Immature natural killer cell (primary cell): ENCODE measurements around the gene B3GNT7. TPM values are rescaled to one million over a fixed set of nuclear protein-coding genes. Genes with fewer than 3 reads are reported as not detected.
"Not testable (repeated sequence)": the region's sequence is repeated elsewhere in the genome, so short reads cannot be mapped to it uniquely, and the experiment has no call there.

Experiments used
- DNase-seq, 3 donors: peaks; one replicate each; pipeline ENCODE4 v3.0.0; 2022; ENCODE audit warnings: mixed read lengths in 1 of 3
- H3K27ac Mint-ChIP-seq, 6 donors: one replicate each; pipeline ENCODE4 v1.8.0; 2020; ENCODE audit warnings: mixed read lengths in 6 of 6, mild to moderate bottlenecking in 5 of 6, inconsistent platforms in 4 of 6, moderate library complexity in 3 of 6
- H3K27me3 Mint-ChIP-seq, 3 donors: one replicate each; pipeline ENCODE4 v1.8.0; 2020 to 2021; ENCODE audit warnings: low read depth in 3 of 3, mild to moderate bottlenecking in 3 of 3, mixed read lengths in 3 of 3, moderate library complexity in 3 of 3, inconsistent platforms in 1 of 3
- H3K36me3 Mint-ChIP-seq, 3 donors: one replicate each; pipeline ENCODE4 v1.8.0; 2020; ENCODE audit warnings: mixed read lengths in 3 of 3, inconsistent platforms in 2 of 3, mild to moderate bottlenecking in 2 of 3
- H3K4me1 Mint-ChIP-seq, 2 donors: one replicate each; pipeline ENCODE4 v1.8.0; 2020; ENCODE audit warnings: inconsistent platforms in 2 of 2, mild to moderate bottlenecking in 2 of 2, mixed read lengths in 2 of 2, moderate library complexity in 1 of 2
- H3K4me3 Mint-ChIP-seq, 5 donors: one replicate each; pipeline ENCODE4 v1.8.0; 2020; ENCODE audit warnings: mild to moderate bottlenecking in 5 of 5, mixed read lengths in 5 of 5, inconsistent platforms in 3 of 5, moderate library complexity in 3 of 5
- H3K9me3 Mint-ChIP-seq, 6 donors: one replicate each; pipeline ENCODE4 v1.8.0; 2020; ENCODE audit warnings: mild to moderate bottlenecking in 6 of 6, mixed read lengths in 6 of 6, inconsistent platforms in 4 of 6, moderate library complexity in 3 of 6
- polyA plus RNA-seq, 3 donors: library from polyadenylated mRNA; unstranded; fragments of 300-500 nt; fragmentation: Illumina TruSeq; gene quantifications; one replicate each; pipeline ENCODE4 v1.2.3, GENCODE V29; 2021

B3GNT7 gene, protein sequence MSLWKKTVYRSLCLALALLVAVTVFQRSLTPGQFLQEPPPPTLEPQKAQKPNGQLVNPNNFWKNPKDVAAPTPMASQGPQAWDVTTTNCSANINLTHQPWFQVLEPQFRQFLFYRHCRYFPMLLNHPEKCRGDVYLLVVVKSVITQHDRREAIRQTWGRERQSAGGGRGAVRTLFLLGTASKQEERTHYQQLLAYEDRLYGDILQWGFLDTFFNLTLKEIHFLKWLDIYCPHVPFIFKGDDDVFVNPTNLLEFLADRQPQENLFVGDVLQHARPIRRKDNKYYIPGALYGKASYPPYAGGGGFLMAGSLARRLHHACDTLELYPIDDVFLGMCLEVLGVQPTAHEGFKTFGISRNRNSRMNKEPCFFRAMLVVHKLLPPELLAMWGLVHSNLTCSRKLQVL
- 1 to 10 TPM; 5.8 to 8.9 (median 7.8) TPM for polyA plus RNA-seq

DNA sequence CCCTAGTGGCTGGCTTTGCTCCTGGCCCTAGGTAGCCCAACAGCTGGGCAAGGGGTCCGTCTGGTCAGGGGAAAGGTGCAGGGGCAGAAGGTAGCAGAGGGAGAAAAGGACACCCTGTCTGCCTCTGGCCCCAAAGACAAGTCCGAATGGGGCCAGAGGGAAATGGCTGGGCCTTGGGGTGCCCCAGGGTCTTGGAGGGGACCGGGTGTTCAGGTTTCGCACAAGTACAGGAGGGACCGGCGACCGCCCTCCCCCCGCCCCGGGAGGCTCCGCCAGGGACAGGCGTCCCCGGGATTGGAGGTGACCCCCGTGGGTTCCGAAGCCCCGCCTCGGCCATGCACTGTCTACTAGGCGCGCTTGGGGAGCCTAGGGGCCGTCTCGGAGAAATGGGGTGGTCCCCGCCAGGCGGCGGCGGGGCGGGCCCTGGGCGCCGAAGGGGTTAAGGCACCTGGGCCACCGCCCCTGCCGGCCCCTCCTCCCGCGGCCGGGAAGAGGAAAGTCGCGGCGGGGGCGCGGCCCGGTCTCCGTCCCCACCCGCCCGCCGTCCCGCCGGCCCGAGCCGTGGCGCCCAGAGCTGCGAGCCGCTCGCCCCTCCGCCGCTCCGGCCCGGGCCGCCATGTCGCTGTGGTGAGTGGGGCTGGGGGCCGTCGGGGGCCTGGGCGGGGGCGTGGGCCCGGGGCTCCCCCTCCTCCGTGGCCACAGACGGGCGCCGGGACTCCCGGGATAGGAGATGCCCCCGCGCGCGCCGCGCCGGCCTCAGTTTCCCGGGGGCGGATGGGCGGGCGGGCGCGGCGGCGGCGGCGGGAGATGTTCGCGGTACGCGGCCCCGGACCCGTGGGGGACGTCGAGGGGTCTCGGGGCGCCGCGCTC, at the start of gene B3GNT7:
B3GNT7 (plus strand) TSS at position 523 of the 870 bp plus-strand sequence; CDS start at position 617, 94 bp downstream.
- H3K36me3 Mint-ChIP-seq = no peaks in the 10 kb centered on the region
- H3K4me1 Mint-ChIP-seq = peaks cover 67 to 75% of the 10 kb centered on the region in 2 donors
- no peaks in the 10 kb centered on the region for H3K9me3 Mint-ChIP-seq
- H3K27me3 Mint-ChIP-seq = peaks cover 28 to 41% (median 37%) of the 10 kb centered on the region in 3 donors
- H3K4me3 Mint-ChIP-seq = peak within 1 kb of the TSS; percentile 93 to 98 (median 96)
- peak within 1 kb of the TSS; percentile 99 to 100 (median 100) for H3K27ac Mint-ChIP-seq
- DNase-seq = peak; percentile 64 to 74 (median 70)

DNA sequence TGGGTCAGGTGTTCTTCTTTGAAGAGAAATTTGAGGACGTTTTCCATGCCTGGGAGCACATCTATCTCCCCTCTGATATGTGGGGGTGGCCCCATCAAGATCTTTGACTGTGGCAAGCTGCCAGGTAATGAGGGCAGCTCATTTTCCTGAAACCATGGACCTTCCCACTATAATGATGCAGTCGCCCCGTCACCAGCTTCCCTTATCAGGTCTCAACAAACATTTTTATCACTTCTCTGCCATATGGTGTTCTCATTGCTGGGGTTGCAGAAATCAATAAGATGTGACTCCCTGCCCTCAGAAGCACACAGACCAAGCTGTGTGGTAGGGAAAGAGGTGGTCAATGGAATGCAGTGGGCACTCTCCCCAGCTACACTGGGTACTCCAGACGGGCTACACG, 48.4 kb upstream of the B3GNT7 start:
- H3K9me3 Mint-ChIP-seq = no peaks in the 10 kb centered on the region
- H3K27me3 Mint-ChIP-seq = peaks cover 2 to 14% (median 3%) of the 10 kb centered on the region in 3 donors
- no peaks in the 10 kb centered on the region for H3K4me1 Mint-ChIP-seq
- no peak overlapping the region for H3K27ac Mint-ChIP-seq
- H3K4me3 Mint-ChIP-seq = no peak overlapping the region
- DNase-seq = no peak
- H3K36me3 Mint-ChIP-seq = no peaks in the 10 kb centered on the region

DNA sequence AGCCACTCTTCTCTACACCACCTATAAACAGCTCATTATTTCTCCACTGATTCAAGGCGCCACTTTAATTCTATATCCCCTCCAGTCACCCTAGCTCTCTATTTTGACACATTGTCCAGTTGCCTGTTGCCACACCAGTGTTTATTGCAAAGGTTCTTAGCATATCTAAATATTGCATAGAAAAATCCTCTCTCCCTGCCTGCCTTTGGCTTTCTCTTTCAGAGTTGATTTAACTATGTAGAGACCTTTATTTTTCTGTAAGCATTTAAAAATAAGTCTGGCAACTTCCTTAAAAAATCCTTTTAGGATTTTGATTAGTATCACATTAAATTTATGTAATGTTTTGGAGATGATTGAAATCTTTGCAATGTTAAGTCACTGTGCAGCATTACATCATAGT, 47.9 kb upstream of the B3GNT7 start:
- Mint-ChIP-seq H3K9me3 (no peaks in the 10 kb centered on the region), H3K27me3 (peaks cover 2 to 14% (median 4%) of the 10 kb centered on the region in 3 donors), H3K4me3 (no peak overlapping the region), H3K27ac (no peak overlapping the region), H3K36me3 (peaks cover 0 to 3% (median 0%) of the 10 kb centered on the region in 3 donors), H3K4me1 (no peaks in the 10 kb centered on the region)
- DNase-seq = no peak

DNA sequence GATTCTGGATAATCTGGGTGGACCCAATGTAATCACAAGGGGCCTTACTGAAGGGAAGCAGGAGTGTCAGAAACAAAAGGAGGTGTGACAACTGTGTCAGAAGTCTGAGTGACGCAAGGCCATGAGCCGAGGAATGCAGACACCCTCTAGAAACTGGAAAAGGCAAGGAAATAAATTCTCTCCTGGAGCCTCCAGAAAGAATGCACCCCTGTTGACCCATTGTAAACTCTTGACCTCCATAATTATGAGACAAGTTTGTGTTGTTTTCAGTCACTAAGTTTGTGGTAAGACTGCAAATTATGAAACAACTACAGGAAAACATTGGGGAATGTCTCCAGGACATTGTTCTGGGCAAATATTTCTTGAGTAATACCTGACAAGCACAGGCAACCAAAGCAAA, 47.3 kb upstream of the B3GNT7 start:
- Mint-ChIP-seq H3K36me3 (peaks cover 0 to 4% (median 0%) of the 10 kb centered on the region in 3 donors), H3K9me3 (no peaks in the 10 kb centered on the region), H3K27me3 (peaks cover 0 to 14% (median 4%) of the 10 kb centered on the region in 3 donors), H3K27ac (no peak overlapping the region), H3K4me1 (no peaks in the 10 kb centered on the region), H3K4me3 (no peak overlapping the region)
- DNase-seq = no peak

DNA sequence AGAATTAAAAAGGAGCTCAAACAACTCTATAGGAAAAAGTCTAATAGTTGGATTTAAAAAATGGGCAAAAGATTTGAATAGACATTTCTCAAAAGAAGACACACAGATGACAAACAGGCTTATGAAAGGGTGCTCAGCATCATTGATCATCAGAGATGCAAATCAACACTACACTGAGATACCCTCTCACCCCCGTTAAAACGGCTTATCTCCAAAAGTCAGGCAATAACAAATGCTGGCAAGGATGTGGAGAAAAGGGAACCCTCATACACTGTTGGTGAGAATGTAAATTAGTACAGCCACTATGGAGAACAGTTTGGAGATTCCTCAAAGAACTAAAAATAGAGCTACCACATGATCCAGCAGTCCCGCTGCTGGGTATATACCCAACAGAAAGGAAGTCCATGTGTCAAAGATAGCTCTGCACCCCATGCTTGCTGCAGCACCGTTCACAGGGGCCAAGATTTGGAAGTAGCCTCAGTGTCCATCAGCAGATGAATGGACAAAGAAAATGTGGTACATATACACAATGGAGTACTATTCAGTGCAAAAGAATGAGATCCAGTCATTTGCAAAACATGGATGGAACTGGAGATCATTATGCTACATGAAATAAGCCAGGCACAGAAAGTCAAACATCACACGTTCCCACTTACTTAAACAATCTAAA, 46.7 kb upstream of the B3GNT7 start:
- Mint-ChIP-seq H3K4me3 (no peak overlapping the region), H3K36me3 (peaks cover 0 to 4% (median 0%) of the 10 kb centered on the region in 3 donors), H3K27ac (no peak overlapping the region), H3K27me3 (peaks cover 0 to 14% (median 4%) of the 10 kb centered on the region in 3 donors), H3K9me3 (no peaks in the 10 kb centered on the region), H3K4me1 (no peaks in the 10 kb centered on the region)
- no peak for DNase-seq

DNA sequence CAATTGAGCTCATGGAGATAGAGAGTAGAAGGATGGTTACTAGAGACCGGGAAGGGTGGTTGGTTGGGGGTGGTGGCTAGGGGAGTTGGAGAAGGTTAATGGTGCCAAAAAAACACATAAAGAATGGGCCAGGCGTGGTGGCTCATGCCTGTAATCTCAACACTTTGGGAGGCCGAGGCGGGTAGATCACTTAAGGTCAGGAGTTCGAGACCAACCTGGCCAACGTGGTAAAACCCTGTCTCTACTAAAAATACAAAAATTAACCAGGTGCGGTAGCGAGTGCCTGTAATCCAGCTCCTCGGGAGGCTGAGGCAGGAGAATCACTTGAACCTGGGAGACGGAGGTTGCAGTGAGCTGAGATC, 46.2 kb upstream of the B3GNT7 start:
- H3K4me3 Mint-ChIP-seq, H3K4me1 Mint-ChIP-seq, DNase-seq, H3K36me3 Mint-ChIP-seq, H3K9me3 Mint-ChIP-seq, H3K27ac Mint-ChIP-seq: not testable (repeated sequence)
- H3K27me3 Mint-ChIP-seq = peaks cover 0 to 14% (median 4%) of the 10 kb centered on the region in 3 donors

DNA sequence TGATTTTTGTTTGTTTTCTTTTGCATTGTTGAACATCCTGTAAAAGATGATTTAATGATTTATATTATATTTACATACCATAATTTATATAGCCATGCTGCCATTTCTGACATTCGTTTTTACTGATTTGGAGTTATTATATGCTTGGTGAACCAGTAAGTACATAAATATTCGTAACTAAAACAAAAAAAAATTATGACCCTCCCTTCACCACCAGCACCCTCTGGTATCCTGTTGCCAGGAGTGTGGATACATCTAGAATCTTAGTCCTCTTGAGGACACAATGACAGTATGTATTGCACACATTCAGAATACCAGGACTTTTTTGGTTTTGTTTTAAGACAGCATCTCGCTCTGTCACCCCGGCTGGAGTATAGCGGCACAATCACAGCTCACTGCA, 43.9 kb upstream of the B3GNT7 start:
- H3K9me3 Mint-ChIP-seq = no peaks in the 10 kb centered on the region
- peaks cover 0 to 4% (median 0%) of the 10 kb centered on the region in 3 donors for H3K36me3 Mint-ChIP-seq
- H3K27ac Mint-ChIP-seq = no peak overlapping the region
- no peak for DNase-seq
- H3K27me3 Mint-ChIP-seq = peaks cover 0 to 3% (median 0%) of the 10 kb centered on the region in 3 donors
- H3K4me3 Mint-ChIP-seq = no peak overlapping the region
- no peaks in the 10 kb centered on the region for H3K4me1 Mint-ChIP-seq

DNA sequence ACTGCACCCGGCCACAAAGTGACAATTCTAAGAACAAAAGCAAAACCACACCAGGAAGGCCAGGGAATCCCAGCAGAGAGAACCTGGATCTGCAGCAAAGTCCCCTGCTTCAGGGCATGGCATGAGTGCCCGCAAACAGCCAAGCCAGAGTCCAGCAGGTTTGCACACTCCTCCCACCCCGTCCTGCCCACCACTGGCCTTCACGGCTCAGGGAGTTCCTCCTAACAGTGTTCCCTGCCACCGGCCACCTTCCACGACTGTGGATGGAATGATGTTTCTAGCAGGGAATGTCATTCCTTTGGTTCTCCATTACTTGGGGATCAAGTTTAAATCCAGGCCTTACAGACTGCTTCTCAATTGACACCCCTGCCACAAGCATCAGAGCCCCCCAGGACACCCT, 42.0 kb upstream of the B3GNT7 start:
- peaks cover 0 to 1% (median 0%) of the 10 kb centered on the region in 3 donors for H3K27me3 Mint-ChIP-seq

DNA sequence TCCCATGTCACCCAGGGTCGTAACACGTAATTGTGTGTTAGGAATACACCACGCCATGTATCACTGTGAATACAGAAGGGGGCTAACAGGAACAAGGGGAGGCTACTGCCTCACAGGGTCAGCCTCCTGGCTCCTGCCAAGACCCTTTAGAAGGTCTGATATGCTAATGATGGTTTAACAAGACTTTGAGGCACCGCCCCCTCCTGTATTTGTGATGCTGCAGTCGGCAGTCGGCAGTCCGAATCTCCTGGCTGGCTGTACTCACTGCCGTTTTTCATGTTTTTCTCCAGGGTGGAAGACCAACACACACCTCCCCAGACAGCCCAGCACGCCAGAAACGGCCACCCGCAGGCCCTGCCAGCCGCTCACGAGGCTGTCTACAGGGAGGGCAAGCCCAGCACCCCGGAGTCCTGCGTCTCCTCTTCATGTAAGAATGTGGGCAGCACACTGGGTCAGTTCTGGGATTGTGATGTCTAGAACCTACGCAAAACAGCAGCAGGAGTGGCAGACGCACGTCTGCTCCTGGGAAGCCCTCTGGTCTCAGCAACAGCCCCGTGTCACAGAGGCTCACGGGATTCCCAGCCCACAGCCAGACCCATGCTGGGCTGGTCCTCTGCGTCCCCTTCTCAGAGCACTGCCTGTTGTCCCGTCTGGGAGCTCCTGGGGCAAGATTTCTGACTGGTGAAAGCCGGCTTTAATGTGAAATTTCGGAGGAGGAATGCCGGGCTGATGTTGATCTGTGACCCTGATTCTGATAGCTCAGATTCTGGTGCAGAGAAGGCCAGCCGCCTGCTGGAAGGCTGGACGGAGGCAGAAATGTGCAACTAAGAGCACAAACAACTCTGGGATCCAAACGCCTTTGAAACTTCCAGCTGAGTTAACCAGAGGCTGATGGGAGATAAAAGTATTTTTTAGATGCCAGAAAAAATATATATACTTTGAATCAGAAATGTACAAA, 39.7 kb upstream of the B3GNT7 start:
- Mint-ChIP-seq H3K4me3 (no peak overlapping the region), H3K4me1 (peaks cover under 1 to 2% of the 10 kb centered on the region in 2 donors), H3K27me3 (peaks cover 0 to 1% (median 0%) of the 10 kb centered on the region in 3 donors), H3K27ac (peak overlapping the region in 1 of 6 donors; percentile 28), H3K9me3 (no peaks in the 10 kb centered on the region), H3K36me3 (peaks cover 0 to 4% (median 0%) of the 10 kb centered on the region in 3 donors)
- DNase-seq = no peak

More for the DNA sequence above, 42.0 kb upstream of the B3GNT7 start:
- Mint-ChIP-seq H3K36me3 (peaks cover 0 to 4% (median 0%) of the 10 kb centered on the region in 3 donors), H3K9me3 (no peaks in the 10 kb centered on the region), H3K4me3 (no peak overlapping the region), H3K4me1 (no peaks in the 10 kb centered on the region), H3K27ac (no peak overlapping the region)
- DNase-seq = no peak

DNA sequence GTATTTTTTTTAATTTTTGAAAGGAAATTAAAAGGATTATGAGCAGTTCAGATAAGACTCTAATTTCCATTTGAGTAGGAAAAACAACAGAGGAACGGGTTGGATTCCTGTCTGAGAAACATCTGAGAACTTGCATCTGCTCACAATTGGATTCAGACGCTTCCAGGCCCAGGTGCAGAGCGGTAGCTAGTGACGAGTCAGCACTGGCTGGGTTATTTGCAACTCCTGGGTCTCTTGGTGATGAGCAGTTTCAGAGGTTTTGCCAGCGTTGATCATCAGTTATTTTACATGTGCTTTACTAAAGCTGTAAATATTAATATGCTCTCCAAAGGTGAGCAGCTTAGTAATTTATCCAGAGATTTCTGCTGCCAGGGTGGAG, 39.1 kb upstream of the B3GNT7 start:
- H3K27ac Mint-ChIP-seq = no peak overlapping the region
- DNase-seq = no peak
- peaks cover 0 to 4% (median 0%) of the 10 kb centered on the region in 3 donors for H3K36me3 Mint-ChIP-seq
- no peak overlapping the region for H3K4me3 Mint-ChIP-seq
- H3K27me3 Mint-ChIP-seq = peaks cover 0 to 1% (median 0%) of the 10 kb centered on the region in 3 donors
- peaks cover 7 to 8% of the 10 kb centered on the region in 2 donors for H3K4me1 Mint-ChIP-seq
- H3K9me3 Mint-ChIP-seq = no peaks in the 10 kb centered on the region

DNA sequence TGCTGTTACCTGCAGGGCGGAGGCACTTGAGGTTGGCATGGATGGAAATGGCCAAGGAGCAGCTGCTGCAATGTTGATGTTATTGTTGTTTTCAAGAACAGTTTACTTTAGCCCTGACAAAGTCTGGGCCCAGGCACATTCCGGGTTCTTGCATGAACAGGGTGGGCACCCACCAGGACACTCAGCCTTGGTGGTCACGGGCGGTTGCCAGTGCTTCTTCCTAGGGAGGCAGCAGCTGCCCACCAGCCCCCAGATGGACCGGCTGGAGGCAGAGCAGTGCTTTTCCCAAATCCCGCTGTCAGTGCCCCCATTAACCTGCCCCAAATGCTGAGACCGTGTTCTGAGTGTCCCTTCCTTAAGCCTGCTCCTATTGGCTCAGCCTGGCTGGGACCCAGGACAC, 38.5 kb upstream of the B3GNT7 start:
- H3K9me3 Mint-ChIP-seq = no peaks in the 10 kb centered on the region
- peaks cover 0 to 4% (median 0%) of the 10 kb centered on the region in 3 donors for H3K27me3 Mint-ChIP-seq
- H3K36me3 Mint-ChIP-seq = peaks cover 0 to 4% (median 0%) of the 10 kb centered on the region in 3 donors
- no peak for DNase-seq
- no peak overlapping the region for H3K27ac Mint-ChIP-seq
- peaks cover 13% of the 10 kb centered on the region in 2 donors for H3K4me1 Mint-ChIP-seq
- no peak overlapping the region for H3K4me3 Mint-ChIP-seq

DNA sequence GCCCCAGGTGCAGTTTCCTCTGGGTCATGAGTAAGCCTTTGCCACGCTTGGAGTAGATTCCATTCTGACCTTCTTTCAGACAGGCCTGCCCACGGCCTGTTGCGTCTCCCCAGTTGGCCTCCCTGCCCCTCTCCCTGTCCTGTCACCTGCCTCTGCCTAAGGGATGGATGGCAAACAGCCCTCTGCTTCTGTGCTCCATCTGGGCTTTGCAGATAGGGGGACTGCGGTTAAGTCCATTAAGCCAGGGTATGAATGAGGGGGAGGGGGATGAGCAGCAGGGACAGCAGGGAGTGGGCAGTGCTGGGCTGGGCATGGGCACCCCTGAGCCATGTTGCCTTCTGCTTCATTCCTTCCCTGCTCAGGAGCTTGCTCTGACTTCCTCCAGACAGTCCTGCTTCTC, 37.6 kb upstream of the B3GNT7 start:
- Mint-ChIP-seq H3K36me3 (peaks cover 0 to 2% (median 0%) of the 10 kb centered on the region in 3 donors), H3K27ac (peak overlapping the region in 3 of 6 donors; percentile 29 to 62 (median 54)), H3K4me3 (no peak overlapping the region), H3K4me1 (peaks cover 21 to 22% of the 10 kb centered on the region in 2 donors), H3K9me3 (no peaks in the 10 kb centered on the region), H3K27me3 (peaks cover 2 to 7% (median 5%) of the 10 kb centered on the region in 3 donors)
- DNase-seq = no peak
